BJ (cell line): ENCODE results near the gene NFATC1. TPM values are rescaled to one million over a fixed set of nuclear protein-coding genes. Genes with fewer than 3 reads are reported as not detected.

Experiments
- CTCF ChIA-PET: fragments of 350-600 bp; formaldehyde crosslinking; extraction: SDS; loops from one replicate; lab custom pipeline; 2021; ENCODE audit warnings: antibody characterized with exemption, inconsistent platforms; lab: Yijun Ruan, JAX
- POLR2A ChIA-PET: fragments of 300-600 bp; sonication (Branson Sonifier 250); formaldehyde crosslinking; extraction: SDS; loops from one replicate; lab custom pipeline; 2021; ENCODE audit warnings: antibody characterized with exemption; lab: Charles Lee
- DNase-seq: peaks from one replicate; pipeline ENCODE4 v3.0.0-alpha.2; 2011; ENCODE audit warnings: low read depth
- H3K27me3 ChIP-seq: 2 replicates; pipeline ENCODE4 v1.6.0; 2011; ENCODE audit warnings: low read length; ENCODE audit not compliant: control insufficient read depth, insufficient read depth
- H3K36me3 ChIP-seq: 2 replicates; pipeline ENCODE4 v1.5.1; 2011; ENCODE audit warnings: low read length; ENCODE audit not compliant: control insufficient read depth, insufficient read depth
- H3K4me3 ChIP-seq: 2 replicates; pipeline ENCODE4 v1.5.1; 2011; ENCODE audit warnings: low read depth, mild to moderate bottlenecking, control low read depth, low read length
- CTCF ChIP-seq: IDR thresholded peaks from 2 replicates; pipeline ENCODE4 v1.5.1; 2011; ENCODE audit warnings: low read depth, mild to moderate bottlenecking, control low read depth, inconsistent platforms, low read length, moderate library complexity; ENCODE audit not compliant: insufficient read depth
- polyA plus RNA-seq: library from polyadenylated mRNA; depleted of rRNA; stranded (reverse); fragments of >200 nt; gene quantifications from 2 replicates; pipeline ENCODE4 v1.2.3, GENCODE V29; 2011

NFATC1 gene
- polyA plus RNA-seq, 1 experiment, result 1.2 TPM

DNA sequence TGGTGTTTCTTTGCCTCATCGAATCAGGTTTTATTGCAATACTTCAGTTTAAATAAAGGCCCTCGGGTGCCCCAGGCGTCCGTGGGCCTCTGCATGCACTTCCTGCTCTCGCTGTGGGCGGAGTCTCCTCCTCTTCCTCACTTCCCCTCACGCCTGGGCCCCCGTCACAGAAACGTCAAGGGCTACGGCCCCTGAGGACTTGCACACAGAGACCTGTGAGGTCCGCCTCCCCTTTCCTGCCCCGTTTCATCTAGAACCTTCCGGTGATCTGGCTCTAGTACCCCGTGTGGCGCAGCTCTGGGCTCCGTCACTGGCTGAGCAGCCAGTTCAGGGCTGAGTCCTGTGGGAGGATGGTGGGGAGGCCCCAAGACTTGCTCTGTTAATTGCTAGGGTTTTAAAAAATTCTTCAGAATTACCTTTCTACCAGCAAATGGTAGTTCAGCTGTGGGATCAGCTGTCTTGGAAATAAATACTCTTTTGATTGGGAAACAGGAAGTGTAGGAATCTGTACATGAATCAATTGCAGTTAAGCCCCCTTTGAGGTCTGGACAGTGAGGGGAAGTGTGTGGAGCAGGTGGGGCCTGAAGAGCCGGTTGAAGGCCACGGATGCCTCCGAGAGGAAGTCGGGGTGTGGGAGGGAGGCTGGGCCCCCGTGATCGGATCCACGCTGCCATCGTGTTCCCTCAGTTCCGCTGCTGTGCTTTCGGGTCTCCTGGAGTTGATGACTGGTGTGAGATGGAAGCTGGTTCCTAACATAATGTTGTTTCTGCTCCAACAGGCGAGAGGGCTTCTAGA lies 10.2 kb downstream of the NFATC1 start:
- H3K27me3 ChIP-seq, result no peaks in the 10 kb centered on the region
- no peaks in the 10 kb centered on the region for H3K36me3 ChIP-seq
- CTCF ChIA-PET, result interaction anchor here (1.0 to 1.3 kb wide), 3 partner anchors 9 to 238 kb away, joined by 3 read pairs; no protein-coding TSS in a partner anchor
- no peak for TF ChIP-seq CTCF
- POLR2A ChIA-PET, result no interaction called here
- no peak overlapping the region for H3K4me3 ChIP-seq
- no peak for DNase-seq

GRCh38 chr18:79406708-79407107 lies 11.0 kb downstream of the NFATC1 start:
- H3K4me3 ChIP-seq, result no peak overlapping the region
- H3K36me3 ChIP-seq, result no peaks in the 10 kb centered on the region
- ChIA-PET CTCF (interaction anchor here (1.0 to 1.2 kb wide), 2 partner anchors 10 to 237 kb away, joined by 3 read pairs; no protein-coding TSS in a partner anchor), POLR2A (no interaction called here)
- DNase-seq, result no peak
- TF ChIP-seq CTCF, result no peak
- H3K27me3 ChIP-seq, result no peaks in the 10 kb centered on the region

DNA sequence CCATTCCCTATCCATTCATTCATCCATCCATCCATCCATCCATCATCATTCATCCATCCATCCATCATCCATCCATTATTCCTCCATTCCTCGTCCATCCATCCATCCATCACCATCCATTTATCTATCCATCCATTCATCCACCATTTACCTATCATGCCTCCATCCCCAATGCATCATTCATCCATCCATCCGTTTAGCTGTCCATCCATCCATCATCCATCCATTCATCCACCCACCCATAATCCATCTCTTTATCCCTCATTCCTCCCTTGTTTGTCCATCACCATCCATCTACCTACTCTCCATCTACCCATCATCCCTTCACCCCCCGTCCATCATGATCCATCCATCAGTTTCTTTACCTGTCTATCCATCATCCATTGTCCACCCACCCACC lies 13.6 kb downstream of the NFATC1 start:
- H3K4me3 ChIP-seq, result no peak overlapping the region
- ChIA-PET POLR2A (no interaction called here), CTCF (no interaction called here)

DNA sequence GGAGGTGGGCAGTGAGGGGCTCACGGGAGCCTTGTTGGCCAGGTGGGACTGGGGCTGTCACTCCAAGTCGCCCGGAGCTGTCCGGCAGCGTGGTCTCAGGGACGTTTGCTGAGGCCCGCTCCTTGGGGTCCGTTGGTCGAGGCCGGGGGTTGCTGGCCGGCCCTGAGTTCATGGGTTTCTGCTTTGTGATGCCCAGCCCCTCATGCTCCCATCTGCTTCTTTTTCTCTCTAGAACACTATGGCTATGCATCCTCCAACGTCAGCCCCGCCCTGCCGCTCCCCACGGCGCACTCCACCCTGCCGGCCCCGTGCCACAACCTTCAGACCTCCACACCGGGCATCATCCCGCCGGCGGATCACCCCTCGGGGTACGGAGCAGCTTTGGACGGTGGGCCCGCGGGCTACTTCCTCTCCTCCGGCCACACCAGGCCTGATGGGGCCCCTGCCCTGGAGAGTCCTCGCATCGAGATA lies 14.5 kb downstream of the NFATC1 start:
- CTCF ChIA-PET, result interaction anchor here (0.8 kb wide), 1 partner anchor 48 kb away, joined by 3 read pairs; no protein-coding TSS in a partner anchor
- H3K27me3 ChIP-seq, result no peaks in the 10 kb centered on the region
- H3K4me3 ChIP-seq, result no peak overlapping the region
- TF ChIP-seq CTCF, result no peak
- no peak for DNase-seq
- POLR2A ChIA-PET, result no interaction called here
- H3K36me3 ChIP-seq, result no peaks in the 10 kb centered on the region

More for the DNA sequence above, 13.6 kb downstream of the NFATC1 start:
- DNase-seq, result no peak
- H3K36me3 ChIP-seq, result no peaks in the 10 kb centered on the region
- no peaks in the 10 kb centered on the region for H3K27me3 ChIP-seq
- no peak for TF ChIP-seq CTCF

DNA sequence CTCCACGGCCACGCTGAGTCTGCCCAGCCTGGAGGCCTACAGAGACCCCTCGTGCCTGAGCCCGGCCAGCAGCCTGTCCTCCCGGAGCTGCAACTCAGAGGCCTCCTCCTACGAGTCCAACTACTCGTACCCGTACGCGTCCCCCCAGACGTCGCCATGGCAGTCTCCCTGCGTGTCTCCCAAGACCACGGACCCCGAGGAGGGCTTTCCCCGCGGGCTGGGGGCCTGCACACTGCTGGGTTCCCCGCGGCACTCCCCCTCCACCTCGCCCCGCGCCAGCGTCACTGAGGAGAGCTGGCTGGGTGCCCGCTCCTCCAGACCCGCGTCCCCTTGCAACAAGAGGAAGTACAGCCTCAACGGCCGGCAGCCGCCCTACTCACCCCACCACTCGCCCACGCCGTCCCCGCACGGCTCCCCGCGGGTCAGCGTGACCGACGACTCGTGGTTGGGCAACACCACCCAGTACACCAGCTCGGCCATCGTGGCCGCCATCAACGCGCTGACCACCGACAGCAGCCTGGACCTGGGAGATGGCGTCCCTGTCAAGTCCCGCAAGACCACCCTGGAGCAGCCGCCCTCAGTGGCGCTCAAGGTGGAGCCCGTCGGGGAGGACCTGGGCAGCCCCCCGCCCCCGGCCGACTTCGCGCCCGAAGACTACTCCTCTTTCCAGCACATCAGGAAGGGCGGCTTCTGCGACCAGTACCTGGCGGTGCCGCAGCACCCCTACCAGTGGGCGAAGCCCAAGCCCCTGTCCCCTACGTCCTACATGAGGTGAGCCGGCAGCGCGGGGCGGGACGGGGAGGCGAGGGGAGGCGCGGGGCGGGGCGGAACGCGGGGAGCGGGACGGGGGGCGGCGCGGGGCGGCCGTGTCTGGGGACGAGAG lies 15.2 kb downstream of the NFATC1 start:
- H3K27me3 ChIP-seq, result no peaks in the 10 kb centered on the region
- no peak for DNase-seq
- no peaks in the 10 kb centered on the region for H3K36me3 ChIP-seq
- CTCF ChIA-PET, result interaction anchor here (0.8 kb wide), 1 partner anchor 48 kb away, joined by 3 read pairs; no protein-coding TSS in a partner anchor
- POLR2A ChIA-PET, result no interaction called here
- no peak for TF ChIP-seq CTCF
- H3K4me3 ChIP-seq, result no peak overlapping the region
